C4-2B (cell line): ENCODE measurements around the gene ADGRB2.

Source experiments
- ZFX ChIP-seq: fragments of 450-650 bp; IDR thresholded peaks from 2 replicates; pipeline ENCODE4 v1.6.1; 2017
- TF ChIP-seq, protein P1 (sequence below): fragments of 450-650 bp; conservative IDR thresholded peaks from 2 replicates; pipeline ENCODE4 v1.5.1; 2017; ENCODE audit warnings: mild to moderate bottlenecking

DNA sequence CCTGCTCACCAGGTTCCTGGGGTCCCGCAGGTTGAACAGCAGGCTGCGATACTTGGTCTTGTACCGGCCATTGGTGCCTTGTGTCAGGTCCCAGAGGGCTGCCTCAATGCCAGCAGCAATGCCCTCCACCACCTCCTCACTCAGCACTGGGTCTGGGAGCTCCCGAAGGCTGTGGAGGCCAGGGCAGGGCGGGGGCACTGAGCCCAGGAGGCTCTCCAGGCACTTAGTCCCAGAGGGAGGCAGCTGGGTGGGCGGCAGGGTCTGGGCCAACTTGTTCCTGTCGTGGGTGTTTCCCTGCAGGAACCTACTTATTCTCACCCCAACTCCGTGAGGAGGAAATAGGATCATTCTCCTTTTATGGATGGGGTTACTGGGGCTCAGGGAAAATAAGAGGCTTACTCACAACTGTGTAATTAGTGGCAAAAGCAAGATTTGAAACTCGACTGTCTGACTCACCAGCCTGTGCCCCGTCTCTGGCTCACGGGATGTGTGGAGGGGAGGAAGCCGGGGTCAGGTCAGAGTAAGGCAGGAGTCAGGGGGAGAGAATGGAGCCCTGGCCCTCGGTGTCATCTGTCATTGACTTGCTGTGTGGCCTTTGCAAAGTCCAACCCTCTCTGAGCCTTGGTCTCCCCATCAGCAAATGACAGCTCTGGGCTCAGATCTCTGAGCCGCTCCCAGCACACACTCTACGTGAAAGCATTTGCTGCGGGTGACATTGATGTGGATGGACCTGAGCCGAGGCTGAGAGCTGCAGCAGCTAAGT lies 34.5 kb upstream of the ADGRB2 start:
- TF ChIP-seq, protein P1, sequence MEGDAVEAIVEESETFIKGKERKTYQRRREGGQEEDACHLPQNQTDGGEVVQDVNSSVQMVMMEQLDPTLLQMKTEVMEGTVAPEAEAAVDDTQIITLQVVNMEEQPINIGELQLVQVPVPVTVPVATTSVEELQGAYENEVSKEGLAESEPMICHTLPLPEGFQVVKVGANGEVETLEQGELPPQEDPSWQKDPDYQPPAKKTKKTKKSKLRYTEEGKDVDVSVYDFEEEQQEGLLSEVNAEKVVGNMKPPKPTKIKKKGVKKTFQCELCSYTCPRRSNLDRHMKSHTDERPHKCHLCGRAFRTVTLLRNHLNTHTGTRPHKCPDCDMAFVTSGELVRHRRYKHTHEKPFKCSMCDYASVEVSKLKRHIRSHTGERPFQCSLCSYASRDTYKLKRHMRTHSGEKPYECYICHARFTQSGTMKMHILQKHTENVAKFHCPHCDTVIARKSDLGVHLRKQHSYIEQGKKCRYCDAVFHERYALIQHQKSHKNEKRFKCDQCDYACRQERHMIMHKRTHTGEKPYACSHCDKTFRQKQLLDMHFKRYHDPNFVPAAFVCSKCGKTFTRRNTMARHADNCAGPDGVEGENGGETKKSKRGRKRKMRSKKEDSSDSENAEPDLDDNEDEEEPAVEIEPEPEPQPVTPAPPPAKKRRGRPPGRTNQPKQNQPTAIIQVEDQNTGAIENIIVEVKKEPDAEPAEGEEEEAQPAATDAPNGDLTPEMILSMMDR, result no peak
- no peak for TF ChIP-seq ZFX
